ENCODE data around the gene WDR1.

WDR1 gene

GRCh38 chr4:10072420-10073017, 44.1 kb downstream of the WDR1 start:
- no peak for DNase-seq (ENCODE audit: low read depth in 2 of 2)

GRCh38 chr4:10069075-10069642, 47.4 kb downstream of the WDR1 start:
- DNase-seq (ENCODE audit: low read depth in 2 of 2), result no peak

GRCh38 chr4:10066670-10067651, 49.6 kb downstream of the WDR1 start:
- DNase-seq (ENCODE audit: low read depth in 2 of 2), result no peak

GRCh38 chr4:10066206-10066605, 50.4 kb downstream of the WDR1 start:
- no peak for DNase-seq (ENCODE audit: low read depth in 2 of 2)

- DNase-seq (ENCODE audit: low read depth in 2 of 2), result no peak
Measured at GRCh38 chr4:10063544-10064300, 52.9 kb downstream of the WDR1 start.

GRCh38 chr4:10061650-10062415, 54.8 kb downstream of the WDR1 start:
- DNase-seq (ENCODE audit: low read depth in 2 of 2), result no peak

- DNase-seq (ENCODE audit: low read depth in 2 of 2), result no peak
Measured at GRCh38 chr4:10058371-10058770, 58.2 kb downstream of the WDR1 start.

- DNase-seq (ENCODE audit: low read depth in 2 of 2), result no peak
Measured at GRCh38 chr4:10057023-10057395, 59.6 kb downstream of the WDR1 start.

GRCh38 chr4:10056334-10057022, 60.1 kb downstream of the WDR1 start:
- DNase-seq (ENCODE audit: low read depth in 2 of 2), result no peak

- no peak for DNase-seq (ENCODE audit: low read depth in 2 of 2)
Measured at GRCh38 chr4:10055871-10056270, 60.7 kb downstream of the WDR1 start.

- DNase-seq (ENCODE audit: low read depth in 2 of 2), result no peak
Measured at GRCh38 chr4:10054571-10055041, 62.0 kb downstream of the WDR1 start.

- no peak for DNase-seq (ENCODE audit: low read depth in 2 of 2)
Measured at GRCh38 chr4:10053635-10054453, 62.8 kb downstream of the WDR1 start.

- DNase-seq (ENCODE audit: low read depth in 2 of 2), result no peak
Measured at GRCh38 chr4:10051517-10052135, 65.0 kb downstream of the WDR1 start.

GRCh38 chr4:10050721-10051120, 65.9 kb downstream of the WDR1 start:
- no peak for DNase-seq (ENCODE audit: low read depth in 2 of 2)

GRCh38 chr4:10050261-10050661, 66.3 kb downstream of the WDR1 start:
- no peak for DNase-seq (ENCODE audit: low read depth in 2 of 2)

GRCh38 chr4:10048941-10049697, 67.5 kb downstream of the WDR1 start:
- no peak for DNase-seq (ENCODE audit: low read depth in 2 of 2)

- DNase-seq (ENCODE audit: low read depth in 2 of 2), result no peak
Measured at GRCh38 chr4:10047967-10048366, 68.6 kb downstream of the WDR1 start.

- no peak for DNase-seq (ENCODE audit: low read depth in 2 of 2)
Measured at GRCh38 chr4:10046471-10046870, 70.1 kb downstream of the WDR1 start.

- DNase-seq (ENCODE audit: low read depth in 2 of 2), result no peak
Measured at GRCh38 chr4:10045481-10045880, 71.1 kb downstream of the WDR1 start.

All from stimulated activated CD4-positive, alpha-beta T cell treated with anti-CD3 and anti-CD28 coated beads, Interleukin-15, amount 100 ng/mL, for 48 hours (primary cell).